Measurements from ENCODE around the gene TDRD9.

GRCh38 chr14:104093366-104094055 lies 165.3 kb downstream of the TDRD9 start:
- TF ChIP-seq CTCF (IDR thresholded peaks at IDR 0.05; ENCODE audit: low read length) (no peak), EZH2 (IDR thresholded peaks at IDR 0.05; ENCODE audit: borderline replicate concordance, low read length) (no peak)
